Measurements from ENCODE around the gene COL15A1.

The COL15A1 gene

GRCh38 chr9:99050292-99050911, 106.7 kb downstream of the COL15A1 start:
- no peak overlapping the region for H3K27ac ChIP-seq (ENCODE audit: low read depth, low read length)
- TF ChIP-seq EZH2phosphoT487 (IDR thresholded peaks at IDR 0.05; ENCODE audit: borderline replicate concordance, low read length) (no peak), CTCF (IDR thresholded peaks at IDR 0.05; ENCODE audit: low read depth, low read length, poor library complexity, severe bottlenecking) (no peak)
- no peaks in the 10 kb centered on the region for H3F3A ChIP-seq (ENCODE audit: control insufficient read depth, insufficient read depth)
- no peaks in the 10 kb centered on the region for H3K27me3 ChIP-seq (ENCODE audit: control insufficient read depth, low read length)
- H3K9me2 ChIP-seq (replicated peaks; ENCODE audit: control insufficient read depth, low read length) = no peaks in the 10 kb centered on the region
- H3K4me1 ChIP-seq (ENCODE audit: control insufficient read depth, low read length) = no peaks in the 10 kb centered on the region
- H3K36me3 ChIP-seq (ENCODE audit: control insufficient read depth, low read length) = no peaks in the 10 kb centered on the region
- H3K9me3 ChIP-seq (ENCODE audit: control insufficient read depth, insufficient read depth, low read length) = no peaks in the 10 kb centered on the region
- no peak overlapping the region for H3K4me2 ChIP-seq (ENCODE audit: low read length)
- H4K20me1 ChIP-seq (ENCODE audit: control insufficient read depth, insufficient read depth, low read depth, low read length) = no peaks in the 10 kb centered on the region
- H3K4me3 ChIP-seq (ENCODE audit: low read length) = no peak overlapping the region
- no peaks in the 10 kb centered on the region for H3K79me2 ChIP-seq (ENCODE audit: control insufficient read depth, low read length)

GRCh38 chr9:99050924-99051323, 107.2 kb downstream of the COL15A1 start:
- Histone ChIP-seq H3K27me3 (ENCODE audit: control insufficient read depth, low read length) (no peaks in the 10 kb centered on the region), H4K20me1 (ENCODE audit: control insufficient read depth, insufficient read depth, low read depth, low read length) (no peaks in the 10 kb centered on the region), H3K9me3 (ENCODE audit: control insufficient read depth, insufficient read depth, low read length) (no peaks in the 10 kb centered on the region), H3K9me2 (replicated peaks; ENCODE audit: control insufficient read depth, low read length) (no peaks in the 10 kb centered on the region), H3F3A (ENCODE audit: control insufficient read depth, insufficient read depth) (no peaks in the 10 kb centered on the region), H3K36me3 (ENCODE audit: control insufficient read depth, low read length) (no peaks in the 10 kb centered on the region), H3K4me2 (ENCODE audit: low read length) (no peak overlapping the region), H3K79me2 (ENCODE audit: control insufficient read depth, low read length) (no peaks in the 10 kb centered on the region), H3K27ac (ENCODE audit: low read depth, low read length) (no peak overlapping the region), H3K4me1 (ENCODE audit: control insufficient read depth, low read length) (no peaks in the 10 kb centered on the region), H3K4me3 (ENCODE audit: low read length) (no peak overlapping the region)
- TF ChIP-seq EZH2phosphoT487 (IDR thresholded peaks at IDR 0.05; ENCODE audit: borderline replicate concordance, low read length) (no peak), CTCF (IDR thresholded peaks at IDR 0.05; ENCODE audit: low read depth, low read length, poor library complexity, severe bottlenecking) (no peak)

DNA sequence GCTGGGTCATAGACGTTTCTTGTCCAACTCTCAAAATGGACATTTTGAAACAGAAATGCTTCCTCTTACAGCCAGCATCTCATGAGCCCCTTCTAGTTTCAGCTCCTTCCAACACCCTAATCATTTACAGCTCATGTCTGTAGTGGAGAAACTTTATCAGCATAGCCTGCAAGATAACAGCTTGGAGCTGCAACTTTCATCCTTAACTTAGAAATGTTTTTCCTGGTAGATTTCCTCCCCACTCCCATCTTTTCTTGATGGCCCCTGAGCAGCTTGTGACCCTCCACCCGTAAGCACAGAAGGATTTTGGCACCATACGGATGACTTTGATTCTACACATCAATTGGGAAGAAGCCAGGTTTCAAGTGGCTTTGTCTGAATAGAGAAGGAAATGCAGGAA, 107.7 kb downstream of the COL15A1 start:
- no peaks in the 10 kb centered on the region for H3K4me1 ChIP-seq (ENCODE audit: control insufficient read depth, low read length)
- no peaks in the 10 kb centered on the region for H3K79me2 ChIP-seq (ENCODE audit: control insufficient read depth, low read length)
- no peaks in the 10 kb centered on the region for H3K36me3 ChIP-seq (ENCODE audit: control insufficient read depth, low read length)
- no peak for TF ChIP-seq CTCF (IDR thresholded peaks at IDR 0.05; ENCODE audit: low read depth, low read length, poor library complexity, severe bottlenecking)
- no peak for TF ChIP-seq EZH2phosphoT487 (IDR thresholded peaks at IDR 0.05; ENCODE audit: borderline replicate concordance, low read length)
- no peaks in the 10 kb centered on the region for H3K9me3 ChIP-seq (ENCODE audit: control insufficient read depth, insufficient read depth, low read length)
- no peaks in the 10 kb centered on the region for H4K20me1 ChIP-seq (ENCODE audit: control insufficient read depth, insufficient read depth, low read depth, low read length)
- H3K9me2 ChIP-seq (replicated peaks; ENCODE audit: control insufficient read depth, low read length) = no peaks in the 10 kb centered on the region
- no peak overlapping the region for H3K27ac ChIP-seq (ENCODE audit: low read depth, low read length)
- no peak overlapping the region for H3K4me3 ChIP-seq (ENCODE audit: low read length)
- H3K27me3 ChIP-seq (ENCODE audit: control insufficient read depth, low read length) = no peaks in the 10 kb centered on the region
- H3K4me2 ChIP-seq (ENCODE audit: low read length) = no peak overlapping the region
- no peaks in the 10 kb centered on the region for H3F3A ChIP-seq (ENCODE audit: control insufficient read depth, insufficient read depth)
